Fibroblast of mammary gland (primary cell): ENCODE results near the gene PPFIBP2.

ENCODE experiments used
- DNase-seq: peaks from one replicate; pipeline ENCODE4 v3.0.0-alpha.2; 2010; ENCODE audit warnings: low read depth
- H3K4me3 ChIP-seq: 2 replicates; pipeline ENCODE4 v1.5.1; 2011; ENCODE audit warnings: low read depth, mild to moderate bottlenecking, low read length, moderate library complexity; ENCODE audit not compliant: control insufficient read depth
- TF ChIP-seq, protein P1 (sequence below): conservative IDR thresholded peaks from 2 replicates; pipeline ENCODE4 v1.5.1; 2011; ENCODE audit warnings: low read depth, low read length, inconsistent platforms; ENCODE audit not compliant: control insufficient read depth, insufficient read depth

The PPFIBP2 gene

DNA sequence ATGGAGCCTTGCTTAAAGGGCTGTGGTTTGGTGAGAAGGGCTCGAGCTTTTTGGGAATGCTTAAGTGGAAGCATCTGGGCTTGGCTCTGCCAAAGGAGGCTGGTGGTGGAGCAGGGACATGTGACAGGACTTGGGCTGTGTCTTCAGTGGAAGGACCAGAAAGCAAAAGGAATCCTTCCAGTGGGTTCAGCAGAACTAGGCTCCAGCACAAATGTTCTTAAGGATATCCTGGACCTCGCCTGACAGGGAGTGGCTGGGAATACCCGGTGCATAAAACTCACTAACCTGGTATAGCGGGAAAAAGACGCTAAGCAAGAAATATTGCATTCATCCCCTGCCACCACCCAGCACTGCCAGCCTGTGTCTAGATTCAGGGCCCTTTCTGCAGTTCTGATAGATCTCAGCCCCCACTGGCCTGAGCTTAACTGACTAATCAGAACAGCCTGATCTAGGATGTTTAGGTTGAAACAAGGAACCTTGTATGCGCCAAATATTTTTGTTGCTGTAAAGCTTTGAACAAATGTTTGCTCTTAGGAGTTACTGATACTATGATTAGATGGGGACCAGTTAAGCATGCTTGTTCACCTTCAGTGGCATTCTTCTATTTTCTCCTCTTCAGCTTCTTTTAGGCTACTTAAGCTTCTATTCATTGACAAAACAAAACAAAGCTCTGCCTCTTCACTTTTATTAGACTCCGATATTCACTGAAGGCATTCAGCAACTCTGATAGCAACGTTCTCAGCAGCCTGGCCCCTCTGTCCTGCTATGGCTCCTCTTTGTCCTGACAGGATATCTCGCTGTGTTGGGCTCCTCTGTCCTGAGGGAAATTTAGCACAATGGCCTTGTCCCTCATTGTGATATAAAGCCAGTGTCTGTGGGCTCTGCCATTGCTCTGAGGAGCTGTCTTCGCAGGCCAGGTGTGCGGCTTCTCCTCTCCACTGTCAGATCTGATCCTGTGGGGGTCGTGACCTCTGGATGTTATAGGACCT is 25.0 kb downstream of the PPFIBP2 start:
- no peak overlapping the region for H3K4me3 ChIP-seq
- TF ChIP-seq, protein P1, sequence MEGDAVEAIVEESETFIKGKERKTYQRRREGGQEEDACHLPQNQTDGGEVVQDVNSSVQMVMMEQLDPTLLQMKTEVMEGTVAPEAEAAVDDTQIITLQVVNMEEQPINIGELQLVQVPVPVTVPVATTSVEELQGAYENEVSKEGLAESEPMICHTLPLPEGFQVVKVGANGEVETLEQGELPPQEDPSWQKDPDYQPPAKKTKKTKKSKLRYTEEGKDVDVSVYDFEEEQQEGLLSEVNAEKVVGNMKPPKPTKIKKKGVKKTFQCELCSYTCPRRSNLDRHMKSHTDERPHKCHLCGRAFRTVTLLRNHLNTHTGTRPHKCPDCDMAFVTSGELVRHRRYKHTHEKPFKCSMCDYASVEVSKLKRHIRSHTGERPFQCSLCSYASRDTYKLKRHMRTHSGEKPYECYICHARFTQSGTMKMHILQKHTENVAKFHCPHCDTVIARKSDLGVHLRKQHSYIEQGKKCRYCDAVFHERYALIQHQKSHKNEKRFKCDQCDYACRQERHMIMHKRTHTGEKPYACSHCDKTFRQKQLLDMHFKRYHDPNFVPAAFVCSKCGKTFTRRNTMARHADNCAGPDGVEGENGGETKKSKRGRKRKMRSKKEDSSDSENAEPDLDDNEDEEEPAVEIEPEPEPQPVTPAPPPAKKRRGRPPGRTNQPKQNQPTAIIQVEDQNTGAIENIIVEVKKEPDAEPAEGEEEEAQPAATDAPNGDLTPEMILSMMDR = no peak
- DNase-seq = no peak

DNA sequence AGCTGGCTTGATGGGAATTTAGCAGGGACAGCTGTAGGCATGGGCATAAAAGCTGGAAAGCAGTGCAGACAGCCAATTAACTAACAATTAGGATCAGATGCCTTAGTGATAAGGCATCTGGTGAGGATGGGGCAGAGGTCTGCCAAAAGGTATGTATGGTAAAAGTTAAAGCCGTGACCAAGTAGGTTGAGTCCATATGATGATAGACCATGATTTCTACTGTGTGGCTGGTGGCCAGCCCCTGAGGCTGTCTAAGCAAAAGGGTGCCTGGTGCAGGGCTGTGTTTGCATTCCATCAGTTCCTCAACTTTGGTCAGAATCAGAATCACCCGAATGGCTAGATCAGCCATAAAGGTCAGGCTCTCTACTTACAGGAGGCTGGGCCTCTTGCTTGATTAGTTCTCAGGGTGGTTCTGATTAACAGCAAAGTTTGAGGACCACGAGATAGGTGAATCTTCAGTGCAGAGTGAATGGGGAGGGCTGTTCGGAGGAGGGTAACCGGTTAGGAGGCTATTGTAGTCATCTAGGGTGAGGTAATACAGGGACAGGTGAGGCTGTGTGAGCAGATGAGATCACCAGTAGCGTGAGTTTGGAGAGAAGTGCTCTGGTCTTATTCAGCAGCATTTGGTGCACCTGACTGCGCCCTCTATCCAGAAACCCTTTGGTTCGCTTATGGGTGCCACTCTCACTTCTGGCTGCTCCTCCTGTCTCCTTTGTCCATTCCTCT is 27.2 kb downstream of the PPFIBP2 start:
- no peak for DNase-seq
- H3K4me3 ChIP-seq = no peak overlapping the region
- TF ChIP-seq, protein P1 = no peak

DNA sequence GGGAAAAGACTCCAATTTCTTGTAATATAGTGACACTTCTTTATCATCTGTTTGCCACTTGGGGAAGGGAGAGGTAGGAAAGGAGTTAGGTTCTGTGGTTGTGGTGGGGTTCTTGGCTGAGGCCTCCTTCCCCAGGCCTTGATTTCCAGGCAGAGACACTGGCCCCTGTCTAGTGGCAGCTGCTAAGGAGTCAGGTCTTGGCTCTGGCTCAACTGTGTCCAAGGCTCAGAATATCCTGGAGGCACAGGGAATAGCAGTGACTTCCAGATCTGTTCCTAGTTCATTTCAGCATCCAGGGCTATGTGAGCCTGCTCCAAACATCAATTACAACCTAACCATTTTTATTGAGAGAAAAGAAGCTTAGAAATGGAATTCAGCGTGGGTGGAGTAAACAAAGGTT is 29.5 kb downstream of the PPFIBP2 start:
- TF ChIP-seq, protein P1 = no peak
- DNase-seq = no peak
- H3K4me3 ChIP-seq = no peak overlapping the region

DNA sequence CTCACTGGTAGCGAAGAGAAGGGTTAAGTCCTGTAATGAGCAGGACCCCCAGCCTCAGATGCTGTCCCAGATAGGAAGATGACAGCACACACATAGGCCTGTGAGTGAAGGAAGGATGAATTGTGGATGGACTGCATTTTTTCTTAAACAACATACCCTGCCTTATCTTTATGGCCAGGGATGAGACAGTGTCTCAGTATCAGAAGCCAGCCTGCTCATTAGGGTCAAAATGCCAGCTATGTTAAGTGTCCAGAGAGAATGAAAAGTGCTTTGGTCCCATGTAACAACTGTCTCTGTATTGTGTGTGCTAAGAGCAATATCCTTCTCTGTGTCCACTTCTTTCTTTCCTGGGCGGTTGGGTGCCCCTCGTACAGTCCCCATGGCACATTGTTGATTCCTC is 30.2 kb downstream of the PPFIBP2 start:
- TF ChIP-seq, protein P1 = no peak
- no peak for DNase-seq
- no peak overlapping the region for H3K4me3 ChIP-seq

DNA sequence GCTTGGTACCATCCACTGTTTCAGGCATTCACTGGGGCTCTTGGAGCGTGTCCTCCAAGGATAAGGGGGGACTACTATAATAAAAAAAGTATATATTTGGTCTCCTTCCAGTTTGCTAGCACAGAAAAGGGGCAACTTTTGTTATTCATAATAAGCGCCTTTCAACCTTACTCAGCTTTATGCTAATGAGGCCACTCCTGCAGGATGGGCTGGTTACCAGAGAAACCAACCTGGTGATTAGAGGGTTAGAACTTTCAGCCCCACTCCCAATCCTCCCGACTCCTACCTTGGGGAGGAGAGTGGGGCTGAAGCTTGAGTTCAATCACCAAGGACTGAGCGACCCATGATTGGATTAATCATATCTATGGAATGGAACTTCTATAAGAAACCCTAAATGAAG is 31.8 kb downstream of the PPFIBP2 start:
- TF ChIP-seq, protein P1 = no peak
- H3K4me3 ChIP-seq = no peak overlapping the region
- no peak for DNase-seq

DNA sequence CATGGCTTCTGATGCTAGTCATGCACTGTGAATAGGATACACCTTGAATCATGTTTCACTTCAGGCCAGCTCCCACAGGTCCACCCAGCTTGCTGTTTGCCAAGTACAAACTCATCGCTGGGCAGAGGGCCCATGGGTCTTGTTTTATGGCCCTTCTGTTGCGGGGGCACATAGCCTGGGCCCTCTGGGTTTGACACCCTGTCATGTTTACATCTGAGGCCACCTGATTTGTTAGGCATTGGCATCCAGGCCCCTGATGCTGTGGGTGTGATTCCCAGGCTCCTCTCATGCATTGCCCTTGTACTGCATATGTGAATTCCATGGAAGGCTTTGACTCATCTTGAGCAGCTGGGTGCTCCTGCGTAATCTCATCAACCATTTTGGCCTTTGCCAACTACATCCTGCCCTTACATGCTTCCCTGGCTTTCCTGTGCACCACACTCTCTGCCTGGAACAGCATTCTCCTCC is 32.6 kb downstream of the PPFIBP2 start:
- peak; percentile 12 for DNase-seq
- TF ChIP-seq, protein P1 = no peak
- H3K4me3 ChIP-seq = no peak overlapping the region
